OCI-LY3 (cell line): ENCODE measurements around the gene CD300LF.

ENCODE experiments used
- H2AFZ ChIP-seq: fragments of 200-600, 300-600 bp; shearing (Covaris generic); 2 replicates; pipeline ENCODE4 v1.6.0; 2014; ENCODE audit warnings: antibody characterized with exemption, low read depth, low read length
- H3K27ac ChIP-seq: fragments of 200-600, 300-600 bp; sonication (generic); 2 replicates; pipeline ENCODE4 v1.5.1; 2014; ENCODE audit warnings: mild to moderate bottlenecking, low read length, moderate library complexity, mixed read lengths
- H3K27me3 ChIP-seq: fragments of 200-600, 300-600 bp; sonication (generic); 2 replicates; pipeline ENCODE4 v1.6.1; 2014; ENCODE audit warnings: low read depth, low read length, mixed read lengths
- H3K36me3 ChIP-seq: fragments of 200-600, 300-600 bp; sonication (generic); replicated peaks from 2 replicates; pipeline ENCODE3; 2014; ENCODE audit warnings: low read depth, low read length, mixed read lengths
- H3K4me1 ChIP-seq: fragments of 300-600, 200-600 bp; sonication (generic); 2 replicates; pipeline ENCODE4 v1.6.1; 2014; ENCODE audit warnings: low read length, mixed read lengths
- H3K4me2 ChIP-seq: fragments of 200-600, 300-600 bp; sonication (generic); 2 replicates; pipeline ENCODE4 v1.6.1; 2014; ENCODE audit warnings: low read length, mixed read lengths
- H3K4me3 ChIP-seq: fragments of 300-600, 200-600 bp; sonication (generic); 2 replicates; pipeline ENCODE4 v1.5.1; 2014; ENCODE audit warnings: antibody characterized with exemption, mild to moderate bottlenecking, low read length, moderate library complexity
- H3K79me2 ChIP-seq: fragments of 300-600, 200-600 bp; shearing (Covaris generic); 2 replicates; pipeline ENCODE4 v1.6.1; 2014; ENCODE audit warnings: mild to moderate bottlenecking, low read length, mixed read lengths
- H3K9ac ChIP-seq: fragments of 300-600, 200-600 bp; shearing (Covaris generic); 2 replicates; pipeline ENCODE4 v1.6.0; 2014; ENCODE audit warnings: mild to moderate bottlenecking, low read length, moderate library complexity
- H3K9me3 ChIP-seq: fragments of 200-600, 300-600 bp; shearing (Covaris generic); 2 replicates; pipeline ENCODE4 v1.6.1; 2014; ENCODE audit warnings: low read length, mixed read lengths; ENCODE audit not compliant: insufficient read depth
- H4K20me1 ChIP-seq: fragments of 200-600, 300-600 bp; sonication (generic); 2 replicates; pipeline ENCODE4 v1.6.1; 2016; ENCODE audit warnings: low read length, mixed read lengths; ENCODE audit not compliant: insufficient read depth
- EZH2phosphoT487 ChIP-seq: fragments of 200-600 bp; shearing (Covaris generic); IDR thresholded peaks from 2 replicates; pipeline ENCODE4 v1.6.1; 2018; ENCODE audit warnings: antibody characterized with exemption, mixed run types, low read depth
- TF ChIP-seq, protein P1 (sequence below): fragments of 200-600, 300-600 bp; sonication (generic); IDR thresholded peaks from 2 replicates; pipeline ENCODE4 v1.5.1; 2014; ENCODE audit warnings: antibody characterized with exemption, low read length, low read depth

Gene CD300LF

DNA sequence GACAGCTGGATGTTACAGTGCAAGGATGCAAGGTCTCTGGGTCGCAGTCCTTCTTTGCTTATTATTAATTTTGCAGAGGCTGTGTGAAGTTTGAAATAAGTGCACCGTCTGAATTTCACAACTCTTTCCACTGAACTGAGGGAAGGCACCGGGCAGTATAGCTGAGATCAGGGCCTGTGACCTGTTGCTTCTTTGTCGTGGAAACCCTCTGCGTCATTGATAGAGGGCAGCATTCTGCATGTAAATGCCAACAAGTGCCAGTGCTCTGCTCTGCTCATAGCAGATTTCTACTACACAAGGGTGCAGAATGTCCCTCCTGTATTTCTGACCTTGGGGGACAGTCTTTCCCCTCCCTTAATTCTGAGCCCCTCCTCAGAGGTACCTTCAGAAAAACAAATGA, 26.0 kb downstream of the CD300LF start:
- H3K79me2 ChIP-seq = no peaks in the 10 kb centered on the region
- no peaks in the 10 kb centered on the region for H3K36me3 ChIP-seq
- peaks cover 39% of the 10 kb centered on the region for H3K27me3 ChIP-seq
- H3K9ac ChIP-seq = no peak overlapping the region
- no peaks in the 10 kb centered on the region for H4K20me1 ChIP-seq
- H3K4me3 ChIP-seq = no peak overlapping the region
- no peaks in the 10 kb centered on the region for H3K9me3 ChIP-seq
- H2AFZ ChIP-seq = no peak overlapping the region
- peaks cover 23% of the 10 kb centered on the region for H3K4me1 ChIP-seq
- no peak overlapping the region for H3K4me2 ChIP-seq
- H3K27ac ChIP-seq = no peak overlapping the region
- TF ChIP-seq EZH2phosphoT487 = no peak
- TF ChIP-seq, protein P1, sequence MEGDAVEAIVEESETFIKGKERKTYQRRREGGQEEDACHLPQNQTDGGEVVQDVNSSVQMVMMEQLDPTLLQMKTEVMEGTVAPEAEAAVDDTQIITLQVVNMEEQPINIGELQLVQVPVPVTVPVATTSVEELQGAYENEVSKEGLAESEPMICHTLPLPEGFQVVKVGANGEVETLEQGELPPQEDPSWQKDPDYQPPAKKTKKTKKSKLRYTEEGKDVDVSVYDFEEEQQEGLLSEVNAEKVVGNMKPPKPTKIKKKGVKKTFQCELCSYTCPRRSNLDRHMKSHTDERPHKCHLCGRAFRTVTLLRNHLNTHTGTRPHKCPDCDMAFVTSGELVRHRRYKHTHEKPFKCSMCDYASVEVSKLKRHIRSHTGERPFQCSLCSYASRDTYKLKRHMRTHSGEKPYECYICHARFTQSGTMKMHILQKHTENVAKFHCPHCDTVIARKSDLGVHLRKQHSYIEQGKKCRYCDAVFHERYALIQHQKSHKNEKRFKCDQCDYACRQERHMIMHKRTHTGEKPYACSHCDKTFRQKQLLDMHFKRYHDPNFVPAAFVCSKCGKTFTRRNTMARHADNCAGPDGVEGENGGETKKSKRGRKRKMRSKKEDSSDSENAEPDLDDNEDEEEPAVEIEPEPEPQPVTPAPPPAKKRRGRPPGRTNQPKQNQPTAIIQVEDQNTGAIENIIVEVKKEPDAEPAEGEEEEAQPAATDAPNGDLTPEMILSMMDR = peak; percentile 13; the same call in 1 of the 2 replicates

GRCh38 chr17:74682471-74683190, 30.1 kb downstream of the CD300LF start:
- H3K27ac ChIP-seq = no peak overlapping the region

DNA sequence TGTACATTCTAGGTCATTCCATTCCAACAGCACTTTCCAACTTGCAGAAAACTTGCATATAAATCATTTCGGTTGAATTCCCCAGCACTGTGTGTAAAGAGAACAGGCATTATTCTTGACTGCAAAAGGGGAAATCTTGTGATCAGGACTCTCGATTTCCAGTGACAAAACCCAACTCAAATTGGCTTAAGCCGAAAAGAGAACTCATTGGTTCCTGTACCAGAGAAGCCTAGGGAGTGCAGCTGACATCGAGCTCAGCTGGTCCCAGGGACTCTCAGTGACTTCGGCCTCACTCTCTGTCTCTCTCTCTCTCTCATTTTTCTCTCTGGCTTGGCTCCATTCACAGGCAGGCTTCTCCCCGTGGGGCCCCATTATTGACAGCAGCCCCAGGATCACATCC, 30.7 kb downstream of the CD300LF start:
- H2AFZ ChIP-seq = no peak overlapping the region
- no peaks in the 10 kb centered on the region for H3K79me2 ChIP-seq
- no peak for TF ChIP-seq EZH2phosphoT487
- TF ChIP-seq, protein P1 = no peak
- no peak overlapping the region for H3K4me3 ChIP-seq
- H3K27ac ChIP-seq = no peak overlapping the region
- H4K20me1 ChIP-seq = no peaks in the 10 kb centered on the region
- no peak overlapping the region for H3K4me2 ChIP-seq
- H3K27me3 ChIP-seq = peaks cover 54% of the 10 kb centered on the region
- no peaks in the 10 kb centered on the region for H3K9me3 ChIP-seq
- H3K36me3 ChIP-seq = no peaks in the 10 kb centered on the region
- H3K4me1 ChIP-seq = no peaks in the 10 kb centered on the region
- no peak overlapping the region for H3K9ac ChIP-seq

More at GRCh38 chr17:74682471-74683190, 30.1 kb downstream of the CD300LF start:
- no peaks in the 10 kb centered on the region for H3K79me2 ChIP-seq
- H4K20me1 ChIP-seq = no peaks in the 10 kb centered on the region
- TF ChIP-seq EZH2phosphoT487 = no peak
- TF ChIP-seq, protein P1 = no peak
- no peaks in the 10 kb centered on the region for H3K9me3 ChIP-seq
- H3K27me3 ChIP-seq = peaks cover 57% of the 10 kb centered on the region
- H3K4me3 ChIP-seq = no peak overlapping the region
- no peak overlapping the region for H3K4me2 ChIP-seq
- no peak overlapping the region for H2AFZ ChIP-seq
- H3K36me3 ChIP-seq = no peaks in the 10 kb centered on the region
- no peak overlapping the region for H3K9ac ChIP-seq
- H3K4me1 ChIP-seq = no peaks in the 10 kb centered on the region

- Histone ChIP-seq H3K9me3 (no peaks in the 10 kb centered on the region), H3K4me1 (no peaks in the 10 kb centered on the region), H3K36me3 (no peaks in the 10 kb centered on the region), H2AFZ (no peak overlapping the region), H3K27me3 (peaks cover 54% of the 10 kb centered on the region), H4K20me1 (no peaks in the 10 kb centered on the region), H3K79me2 (no peaks in the 10 kb centered on the region), H3K27ac (no peak overlapping the region), H3K4me2 (no peak overlapping the region), H3K4me3 (no peak overlapping the region), H3K9ac (no peak overlapping the region)
- TF ChIP-seq, protein P1 = no peak
- TF ChIP-seq EZH2phosphoT487 = no peak
These were observed 31.8 kb downstream of the CD300LF start for GRCh38 chr17:74680941-74681340.
